Keratinocyte (primary cell): ENCODE data around the gene PCK2.

ENCODE experiments used
- EZH2 ChIP-seq: IDR thresholded peaks from one replicate; pipeline ENCODE4 v1.6.1; 2012; ENCODE audit warnings: inconsistent platforms, mild to moderate bottlenecking, low read length, moderate library complexity
- TF ChIP-seq, protein P1 (sequence below), 3 experiments: IDR thresholded peaks in 1 of 3; conservative IDR thresholded peaks in 1 of 3; optimal IDR thresholded peaks in 1 of 3; 2 replicates in 2 of 3; 3 replicates in 1 of 3; pipeline versions ENCODE3 to v1.5.1; 2011; ENCODE audit warnings: low read length in 3 of 3, mild to moderate bottlenecking in 3 of 3, moderate library complexity in 2 of 3, control low read depth in 1 of 3, inconsistent platforms in 1 of 3; ENCODE audit not compliant: insufficient read depth in 2 of 3; ENCODE audit errors: extremely low read depth in 1 of 3

DNA sequence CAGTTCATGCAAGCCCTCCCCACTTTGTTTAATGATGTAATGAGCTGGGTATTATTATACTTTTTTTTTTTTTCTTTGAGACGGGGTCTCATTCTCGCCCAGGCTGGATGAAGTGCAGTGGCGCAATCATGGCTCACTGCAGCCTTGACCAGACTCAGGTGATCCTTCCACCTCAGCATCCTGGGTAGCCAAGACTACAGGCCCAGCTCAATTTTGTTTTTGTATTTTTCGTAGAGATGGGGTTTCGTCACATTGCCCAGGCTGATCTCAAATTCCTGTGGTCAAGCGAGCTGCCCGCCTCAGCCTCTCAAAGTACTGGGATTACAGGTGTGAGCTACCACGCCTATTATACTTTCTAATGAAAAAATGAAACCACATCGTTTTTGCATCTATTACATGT lies 15.9 kb downstream of the PCK2 start:
- TF ChIP-seq EZH2, result no peak
- TF ChIP-seq, protein P1, sequence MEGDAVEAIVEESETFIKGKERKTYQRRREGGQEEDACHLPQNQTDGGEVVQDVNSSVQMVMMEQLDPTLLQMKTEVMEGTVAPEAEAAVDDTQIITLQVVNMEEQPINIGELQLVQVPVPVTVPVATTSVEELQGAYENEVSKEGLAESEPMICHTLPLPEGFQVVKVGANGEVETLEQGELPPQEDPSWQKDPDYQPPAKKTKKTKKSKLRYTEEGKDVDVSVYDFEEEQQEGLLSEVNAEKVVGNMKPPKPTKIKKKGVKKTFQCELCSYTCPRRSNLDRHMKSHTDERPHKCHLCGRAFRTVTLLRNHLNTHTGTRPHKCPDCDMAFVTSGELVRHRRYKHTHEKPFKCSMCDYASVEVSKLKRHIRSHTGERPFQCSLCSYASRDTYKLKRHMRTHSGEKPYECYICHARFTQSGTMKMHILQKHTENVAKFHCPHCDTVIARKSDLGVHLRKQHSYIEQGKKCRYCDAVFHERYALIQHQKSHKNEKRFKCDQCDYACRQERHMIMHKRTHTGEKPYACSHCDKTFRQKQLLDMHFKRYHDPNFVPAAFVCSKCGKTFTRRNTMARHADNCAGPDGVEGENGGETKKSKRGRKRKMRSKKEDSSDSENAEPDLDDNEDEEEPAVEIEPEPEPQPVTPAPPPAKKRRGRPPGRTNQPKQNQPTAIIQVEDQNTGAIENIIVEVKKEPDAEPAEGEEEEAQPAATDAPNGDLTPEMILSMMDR (optimal IDR thresholded peaks at IDR 0.05 in 1 of 3, IDR thresholded peaks at IDR 0.05 in 1 of 3, conservative IDR thresholded peaks at IDR 0.05 in 1 of 3; ENCODE audit: extremely low read depth in 1 of 3, insufficient read depth in 2 of 3, low read length in 3 of 3), result no peak
